ENCODE results near the gene TRPV5.

TRPV5 gene

GRCh38 chr7:142908290-142908689 lies 25.3 kb downstream of the TRPV5 start:
- DNase-seq, result no peak

- no peak for DNase-seq
These were observed 26.9 kb downstream of the TRPV5 start for GRCh38 chr7:142906643-142907042.

GRCh38 chr7:142905759-142906158 lies 27.8 kb downstream of the TRPV5 start:
- no peak for DNase-seq

DNA sequence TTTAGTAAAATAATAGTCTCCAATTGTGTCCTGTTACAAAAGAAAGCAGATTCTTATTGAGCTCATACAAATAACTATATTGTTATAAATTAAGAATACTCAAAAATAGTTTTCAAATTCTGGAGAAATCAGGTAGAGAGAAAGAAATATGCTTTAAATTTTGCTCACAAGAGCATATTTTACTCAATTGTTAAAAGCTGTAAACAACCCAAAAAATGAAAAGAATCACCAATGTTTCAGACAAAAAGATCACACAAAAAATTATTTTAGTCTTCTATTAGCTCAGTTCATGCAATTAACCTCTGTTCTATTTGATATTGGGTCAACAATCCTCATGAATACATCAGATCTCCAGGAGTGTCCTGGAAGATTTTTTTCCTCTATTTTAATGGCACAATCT lies 29.4 kb downstream of the TRPV5 start:
- no peak for DNase-seq

GRCh38 chr7:142901426-142902259 lies 31.9 kb downstream of the TRPV5 start:
- DNase-seq, result no peak

- DNase-seq, result no peak
These were observed 33.9 kb downstream of the TRPV5 start for GRCh38 chr7:142899661-142900060.

DNA sequence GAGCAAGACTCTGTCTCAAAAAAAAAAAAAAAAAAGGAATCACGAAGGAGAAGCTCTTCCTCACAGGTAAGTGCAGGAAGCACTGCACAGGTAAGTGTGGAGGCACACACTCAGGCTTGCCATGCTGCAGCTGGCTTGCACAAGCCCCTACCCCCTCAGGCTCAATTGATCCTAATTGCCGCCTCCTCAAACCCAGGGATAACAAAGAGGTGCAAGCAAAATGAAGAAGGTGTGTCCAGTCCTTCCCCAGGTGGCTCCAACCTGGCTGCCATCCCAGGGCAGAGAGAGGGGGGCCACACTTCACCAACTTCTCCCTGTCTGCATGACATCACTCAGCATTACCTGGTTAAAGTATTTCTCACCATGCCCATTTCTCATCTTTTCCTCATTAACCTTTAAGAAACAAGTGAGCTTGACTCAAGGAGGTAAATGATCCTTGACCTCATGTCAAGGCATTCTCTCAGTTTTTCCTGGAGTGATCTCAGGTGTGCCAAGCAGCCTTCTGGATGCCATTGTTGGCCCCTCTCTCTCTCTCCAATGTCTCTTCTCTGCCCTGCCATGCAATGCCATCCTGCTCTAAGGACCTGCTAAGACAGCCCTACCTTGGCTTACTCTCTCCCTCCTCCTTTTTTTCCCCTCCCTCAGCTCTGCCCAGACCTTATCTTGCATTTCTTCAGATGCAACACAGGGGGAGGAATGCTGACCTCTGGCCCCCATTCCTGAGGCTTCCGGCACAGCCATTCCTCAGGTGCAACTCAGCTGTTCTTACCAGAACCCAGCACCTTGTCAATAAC lies 35.0 kb downstream of the TRPV5 start:
- DNase-seq, result no peak

GRCh38 chr7:142897691-142898090 lies 35.9 kb downstream of the TRPV5 start:
- no peak for DNase-seq

GRCh38 chr7:142896741-142897379 lies 36.7 kb downstream of the TRPV5 start:
- no peak for DNase-seq

DNA sequence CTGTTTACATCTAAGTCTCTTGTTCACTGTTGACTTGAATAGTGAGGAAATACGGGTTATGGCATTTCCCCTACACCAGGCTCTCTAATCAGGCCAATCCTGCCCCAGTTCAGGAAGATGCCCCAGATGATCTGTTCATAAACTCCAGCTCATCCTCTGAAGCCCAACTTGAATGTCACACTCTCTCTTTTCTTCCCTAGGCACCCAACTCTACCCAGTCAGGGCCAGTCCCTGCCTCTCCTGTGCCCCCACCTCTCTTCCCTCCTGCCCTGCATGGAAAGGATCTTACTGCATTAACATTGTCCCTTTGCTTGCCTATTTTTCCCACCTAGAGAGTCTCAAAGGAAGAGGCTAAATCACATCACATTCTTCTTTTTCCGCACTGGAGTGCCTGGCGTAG lies 37.4 kb downstream of the TRPV5 start:
- DNase-seq, result no peak

DNA sequence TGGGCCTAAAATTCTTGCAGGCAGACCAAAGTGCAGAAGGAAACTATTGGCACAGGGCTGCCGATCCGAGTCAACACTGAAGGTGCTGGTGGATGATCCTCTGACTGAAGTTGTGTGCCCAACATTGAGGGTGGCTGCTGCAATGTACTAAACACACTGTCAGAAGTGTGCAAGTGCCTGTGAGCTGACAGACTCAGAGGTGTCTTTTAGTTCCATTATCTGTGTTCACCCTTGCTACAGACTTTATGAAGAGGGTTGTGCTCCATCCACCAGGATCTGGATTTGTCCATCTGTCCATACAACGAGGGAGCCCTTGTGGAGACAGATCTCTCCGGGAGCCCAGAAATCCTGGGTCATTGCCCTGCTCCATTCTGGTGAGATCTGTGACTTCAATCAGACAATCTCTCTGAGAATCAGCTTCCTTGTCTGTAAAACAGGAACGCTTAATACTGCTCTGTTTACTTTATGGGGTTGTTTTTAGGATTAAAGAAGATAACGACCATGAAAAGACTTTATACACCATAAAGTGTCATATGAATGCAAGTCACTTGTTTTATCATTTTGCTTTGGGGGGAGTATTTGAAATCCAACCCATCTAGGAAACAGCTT lies 38.5 kb downstream of the TRPV5 start:
- DNase-seq, result no peak

GRCh38 chr7:142894112-142894984 lies 39.2 kb downstream of the TRPV5 start:
- DNase-seq, result no peak

DNA sequence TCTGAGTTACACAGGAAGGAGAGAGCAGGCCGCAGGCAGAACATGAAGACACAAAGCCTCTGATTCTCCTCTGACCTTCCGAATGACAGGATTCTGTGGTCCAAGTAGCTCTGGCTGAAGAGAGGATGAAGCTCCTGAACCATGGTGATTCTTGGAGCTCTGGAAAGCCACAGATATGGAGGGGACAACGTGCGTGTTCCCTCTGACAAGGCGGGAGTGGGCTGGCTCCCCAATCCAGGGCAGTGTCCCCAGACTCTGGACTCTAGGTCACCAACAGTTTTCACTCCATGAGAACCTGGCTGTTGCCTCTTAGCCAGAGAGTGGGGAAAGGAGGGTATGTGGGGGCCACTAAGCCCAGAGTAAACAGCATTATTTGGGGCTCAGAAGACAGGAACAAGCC lies 40.6 kb downstream of the TRPV5 start:
- no peak for DNase-seq

- no peak for DNase-seq
These were observed 42.0 kb downstream of the TRPV5 start for GRCh38 chr7:142891490-142892082.

DNA sequence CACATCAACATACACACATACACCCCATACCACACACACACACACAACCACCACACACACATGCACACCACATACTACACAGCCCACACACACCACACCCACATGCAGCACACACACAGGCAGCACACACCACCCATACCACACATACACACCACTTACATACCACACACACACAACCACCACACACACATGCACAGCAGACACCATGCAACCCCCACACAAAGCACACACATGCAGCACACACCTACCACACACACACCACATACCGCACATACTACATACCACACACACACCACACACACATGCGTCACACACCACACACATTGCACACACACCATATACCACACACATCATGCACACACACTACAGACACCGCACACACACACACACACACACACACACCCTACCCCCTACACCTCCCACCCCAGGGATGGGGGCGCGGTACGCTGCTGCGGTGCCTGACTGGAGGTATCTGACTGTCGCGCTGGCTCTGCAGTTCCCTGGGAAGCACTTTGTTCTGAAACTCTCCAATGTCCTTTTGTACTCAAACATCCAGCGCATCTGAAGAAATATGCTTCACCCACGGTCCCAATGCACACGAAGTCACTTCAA lies 42.6 kb downstream of the TRPV5 start:
- DNase-seq, result no peak

DNA sequence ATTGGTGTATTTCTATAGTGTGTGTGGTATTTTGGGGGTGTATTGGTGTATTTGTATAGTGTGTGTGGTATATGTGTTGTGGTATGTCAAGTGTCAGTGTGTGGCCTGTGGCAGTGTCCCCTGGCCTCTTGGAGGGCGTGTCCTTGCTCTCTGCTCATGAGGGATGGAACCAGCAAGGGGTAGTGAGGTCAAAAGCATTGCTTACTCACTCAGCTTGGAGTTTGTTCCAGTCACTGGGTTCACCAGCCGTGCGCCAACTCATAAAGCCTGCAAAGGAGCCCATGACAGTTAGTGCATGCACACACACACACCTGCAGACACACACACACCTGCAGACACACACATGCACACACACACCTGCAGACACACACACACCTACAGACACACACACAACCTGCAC lies 43.7 kb downstream of the TRPV5 start:
- DNase-seq, result no peak

GRCh38 chr7:142887282-142888015 lies 46.1 kb downstream of the TRPV5 start:
- DNase-seq, result no peak

DNA sequence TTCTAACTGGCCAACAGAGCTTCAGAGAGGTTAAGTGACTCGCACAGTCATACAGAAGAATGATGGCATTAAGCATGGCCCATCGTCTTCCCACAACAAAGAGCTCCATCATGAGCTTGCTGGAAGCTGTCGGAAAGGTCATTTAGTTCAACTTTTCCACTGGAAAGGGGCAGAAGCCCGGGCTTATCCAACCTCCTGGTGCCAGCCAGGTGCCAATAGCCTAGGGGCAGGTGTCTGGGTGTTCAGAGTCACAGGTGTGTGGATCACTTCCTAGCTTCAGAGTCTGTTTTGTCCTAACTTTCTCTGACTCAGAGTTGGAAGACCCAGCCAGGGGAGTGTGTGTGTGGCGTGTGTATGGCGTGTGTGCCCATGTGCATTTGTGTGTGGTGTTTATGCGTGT lies 46.7 kb downstream of the TRPV5 start:
- no peak for DNase-seq

DNA sequence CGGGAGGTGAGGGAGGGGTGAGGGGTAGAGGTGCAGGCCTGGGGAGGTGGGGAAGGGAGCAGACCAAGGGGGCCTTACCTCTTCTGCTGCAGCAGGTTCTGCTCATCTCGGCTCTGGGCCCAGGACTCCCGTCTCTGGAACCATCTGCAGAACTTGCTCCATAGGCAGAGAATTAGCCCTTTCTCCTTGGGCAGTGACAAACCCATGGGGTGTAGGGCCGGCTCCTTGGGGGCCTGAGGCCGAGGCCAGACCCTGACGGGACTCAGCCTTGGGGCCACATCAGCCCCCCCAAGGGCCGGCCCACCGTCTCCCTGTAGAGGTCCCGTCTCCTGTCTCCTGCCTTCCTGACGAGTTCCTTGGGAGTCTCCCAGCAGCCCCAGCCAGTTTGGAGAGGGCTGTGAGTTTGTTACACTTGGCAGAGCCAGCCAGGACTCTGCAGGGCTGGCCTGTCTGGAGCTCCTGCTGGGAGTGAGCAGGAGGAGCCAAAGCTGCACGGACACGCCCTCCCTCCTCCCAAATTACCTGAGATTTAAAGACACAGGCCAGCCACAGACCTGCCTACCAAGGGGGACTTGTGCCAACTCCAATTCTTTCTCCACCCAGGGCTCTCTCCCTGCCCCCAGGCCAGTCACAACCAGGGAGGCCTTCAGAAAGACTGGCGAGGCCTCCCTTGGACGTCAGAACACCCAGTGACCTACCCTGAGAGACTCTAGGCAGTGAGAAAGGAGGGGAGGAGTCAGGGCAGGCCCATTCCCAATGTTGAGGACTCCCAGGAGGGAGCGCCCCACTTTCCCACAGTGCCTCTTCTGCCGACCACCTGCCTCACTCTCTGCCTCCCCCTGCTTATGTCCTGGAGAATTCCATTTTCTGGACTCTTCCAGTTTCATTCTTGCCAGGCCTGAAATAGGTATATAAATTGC lies 48.0 kb downstream of the TRPV5 start, which contains the start of gene TRPV6:
Gene TRPV6 (minus strand): TSS at position 435 of the 920 bp plus-strand sequence.
- DNase-seq, result no peak

DNA sequence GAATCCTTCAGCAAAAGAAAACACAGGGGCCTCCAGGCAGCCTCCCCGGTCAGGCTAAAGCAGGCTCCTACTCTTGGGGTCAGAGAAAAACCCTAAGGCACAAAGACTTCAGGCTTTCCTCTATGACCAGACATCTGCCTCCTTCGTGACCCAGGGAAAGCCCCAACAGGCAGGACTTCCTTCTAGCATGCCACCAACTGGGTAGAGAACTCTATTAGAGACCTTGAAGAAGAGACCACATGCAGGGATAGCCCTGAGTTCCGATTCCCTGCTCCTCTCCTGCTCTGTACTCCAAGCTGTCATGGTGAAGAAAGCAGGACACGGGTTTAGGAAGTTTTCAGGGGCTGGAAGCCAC lies 49.3 kb downstream of the TRPV5 start:
- DNase-seq, result no peak

Data from left hindlimb (tissue), 1 donor.